ENCODE data around the gene RANBP3L.

The RANBP3L gene

GRCh38 chr5:36305571-36306326 is 4.0 kb upstream of the RANBP3L start:
- no peaks in the 10 kb centered on the region for H3K27me3 ChIP-seq (ENCODE audit: insufficient read depth, low read depth, severe bottlenecking)
- H3K36me3 ChIP-seq: no peaks in the 10 kb centered on the region
- DNase-seq: peak; percentile 44
- H3K27ac ChIP-seq: no peak overlapping the region
- no peaks in the 10 kb centered on the region for H3K9me3 ChIP-seq (ENCODE audit: severe bottlenecking)
- no peak overlapping the region for H3K4me3 ChIP-seq (ENCODE audit: low read depth, low read length)
- TF ChIP-seq, protein P1, sequence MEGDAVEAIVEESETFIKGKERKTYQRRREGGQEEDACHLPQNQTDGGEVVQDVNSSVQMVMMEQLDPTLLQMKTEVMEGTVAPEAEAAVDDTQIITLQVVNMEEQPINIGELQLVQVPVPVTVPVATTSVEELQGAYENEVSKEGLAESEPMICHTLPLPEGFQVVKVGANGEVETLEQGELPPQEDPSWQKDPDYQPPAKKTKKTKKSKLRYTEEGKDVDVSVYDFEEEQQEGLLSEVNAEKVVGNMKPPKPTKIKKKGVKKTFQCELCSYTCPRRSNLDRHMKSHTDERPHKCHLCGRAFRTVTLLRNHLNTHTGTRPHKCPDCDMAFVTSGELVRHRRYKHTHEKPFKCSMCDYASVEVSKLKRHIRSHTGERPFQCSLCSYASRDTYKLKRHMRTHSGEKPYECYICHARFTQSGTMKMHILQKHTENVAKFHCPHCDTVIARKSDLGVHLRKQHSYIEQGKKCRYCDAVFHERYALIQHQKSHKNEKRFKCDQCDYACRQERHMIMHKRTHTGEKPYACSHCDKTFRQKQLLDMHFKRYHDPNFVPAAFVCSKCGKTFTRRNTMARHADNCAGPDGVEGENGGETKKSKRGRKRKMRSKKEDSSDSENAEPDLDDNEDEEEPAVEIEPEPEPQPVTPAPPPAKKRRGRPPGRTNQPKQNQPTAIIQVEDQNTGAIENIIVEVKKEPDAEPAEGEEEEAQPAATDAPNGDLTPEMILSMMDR (IDR thresholded peaks at IDR 0.05; ENCODE audit: low read depth, low read length): peak; percentile 65

DNA sequence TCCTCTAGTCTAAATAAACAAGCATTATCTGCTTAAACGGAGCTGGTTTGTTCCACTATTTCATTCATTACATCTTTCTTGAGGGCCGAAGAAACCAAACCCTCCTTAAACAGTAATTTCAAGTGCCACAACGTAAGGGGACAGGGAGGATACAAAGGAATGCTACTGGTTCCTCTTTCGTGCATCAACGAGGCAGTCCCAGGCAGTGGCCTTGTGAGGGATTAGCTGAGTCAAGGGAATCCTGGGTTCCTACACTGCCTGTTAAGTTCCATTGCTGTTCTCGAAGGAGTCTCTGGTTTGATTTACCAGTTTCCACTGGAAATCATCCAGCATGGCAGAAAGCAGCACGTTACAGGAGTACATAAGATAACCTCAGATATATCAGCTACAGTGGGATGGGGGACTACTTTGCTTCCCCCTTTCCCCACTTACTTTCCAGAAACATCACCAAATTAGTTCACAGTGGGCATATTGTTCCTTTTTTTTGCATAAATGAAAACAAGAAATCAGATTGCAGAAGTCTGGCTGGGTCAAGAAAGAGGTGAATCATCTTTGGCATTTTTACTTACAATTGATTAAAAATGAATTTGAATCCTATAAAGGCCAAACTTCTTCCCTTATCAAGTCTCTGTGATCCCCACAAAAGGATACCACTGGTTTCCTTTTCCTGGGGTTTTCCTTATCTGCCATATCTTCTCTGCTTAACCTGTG is 2.5 kb upstream of the RANBP3L start:
- Histone ChIP-seq H3K27me3 (ENCODE audit: insufficient read depth, low read depth, severe bottlenecking) (no peaks in the 10 kb centered on the region), H3K27ac (no peak overlapping the region), H3K36me3 (no peaks in the 10 kb centered on the region), H3K4me3 (ENCODE audit: low read depth, low read length) (no peak overlapping the region), H3K9me3 (ENCODE audit: severe bottlenecking) (no peaks in the 10 kb centered on the region)
- TF ChIP-seq, protein P1 (IDR thresholded peaks at IDR 0.05; ENCODE audit: low read depth, low read length): no peak
- no peak for DNase-seq

DNA sequence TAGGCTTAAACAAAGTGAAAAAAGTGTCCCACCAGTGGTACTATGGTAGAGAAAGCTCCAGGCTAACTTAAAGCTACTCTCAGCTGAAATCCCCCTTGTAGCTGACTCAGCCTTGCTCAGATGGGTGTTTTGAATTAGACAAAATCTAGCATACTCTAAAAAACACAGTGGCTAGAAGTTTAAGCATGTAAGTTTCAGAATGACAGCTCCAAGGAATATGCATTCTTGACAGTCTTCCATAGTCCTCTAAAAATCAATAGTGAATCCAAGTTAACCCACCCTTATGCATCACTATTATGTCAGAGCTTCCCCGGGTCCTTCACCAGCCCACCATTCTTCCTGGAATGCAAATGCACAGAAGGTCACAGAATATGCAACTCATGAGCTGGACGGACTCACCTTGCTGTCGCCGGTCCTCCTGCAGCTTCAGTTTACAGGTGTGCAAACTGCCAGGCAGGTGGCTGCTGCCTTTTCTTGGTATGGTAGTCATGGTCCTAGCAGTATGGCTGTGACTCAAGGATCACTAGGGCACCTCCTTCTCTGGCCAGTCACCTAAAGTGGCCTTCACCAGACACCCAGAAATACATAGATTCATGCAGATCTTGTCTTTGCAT is 668 bp downstream of the RANBP3L start:
- H3K4me3 ChIP-seq (ENCODE audit: low read depth, low read length): no peak overlapping the region
- H3K27me3 ChIP-seq (ENCODE audit: insufficient read depth, low read depth, severe bottlenecking): no peaks in the 10 kb centered on the region
- H3K9me3 ChIP-seq (ENCODE audit: severe bottlenecking): no peaks in the 10 kb centered on the region
- DNase-seq: no peak
- TF ChIP-seq, protein P1 (IDR thresholded peaks at IDR 0.05; ENCODE audit: low read depth, low read length): no peak
- H3K27ac ChIP-seq: no peak overlapping the region
- H3K36me3 ChIP-seq: no peaks in the 10 kb centered on the region

DNA sequence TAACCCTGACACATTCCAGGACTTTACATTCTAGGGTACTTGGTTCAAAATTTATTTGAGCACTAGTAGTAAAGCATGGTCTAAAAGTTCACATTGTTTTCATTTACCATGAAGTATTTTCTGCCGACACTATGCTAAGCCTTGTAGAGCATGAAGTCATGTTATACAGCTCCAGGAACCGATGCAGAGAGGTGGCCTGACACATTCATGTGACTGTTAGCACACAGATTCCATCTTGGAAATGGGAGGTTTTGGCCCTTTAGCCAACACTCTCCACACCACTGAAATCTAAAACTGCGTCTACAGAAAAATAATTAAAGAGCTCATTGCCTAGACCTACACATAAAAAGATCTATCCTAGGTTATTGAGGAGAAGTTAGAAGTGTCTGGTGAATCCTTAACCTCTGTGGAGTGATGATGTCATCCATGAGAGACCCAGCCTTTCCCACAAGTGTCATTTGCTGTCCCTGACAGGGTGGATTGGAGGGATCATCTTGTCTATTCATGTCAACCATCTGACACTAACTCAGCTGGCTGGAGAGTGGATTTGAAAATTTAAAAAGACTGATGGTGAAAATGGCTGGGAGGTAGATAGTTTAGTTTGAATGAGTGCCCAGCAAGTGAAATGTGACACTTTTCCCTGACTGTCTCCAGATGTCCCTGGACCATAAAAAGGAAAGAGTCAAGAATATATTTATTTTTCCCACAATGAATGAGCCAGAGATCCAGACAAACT is 1.3 kb downstream of the RANBP3L start:
- Histone ChIP-seq H3K9me3 (ENCODE audit: severe bottlenecking) (no peaks in the 10 kb centered on the region), H3K27me3 (ENCODE audit: insufficient read depth, low read depth, severe bottlenecking) (no peaks in the 10 kb centered on the region), H3K36me3 (no peaks in the 10 kb centered on the region), H3K4me3 (ENCODE audit: low read depth, low read length) (no peak overlapping the region), H3K27ac (no peak overlapping the region)
- TF ChIP-seq, protein P1 (IDR thresholded peaks at IDR 0.05; ENCODE audit: low read depth, low read length): no peak
- no peak for DNase-seq

DNA sequence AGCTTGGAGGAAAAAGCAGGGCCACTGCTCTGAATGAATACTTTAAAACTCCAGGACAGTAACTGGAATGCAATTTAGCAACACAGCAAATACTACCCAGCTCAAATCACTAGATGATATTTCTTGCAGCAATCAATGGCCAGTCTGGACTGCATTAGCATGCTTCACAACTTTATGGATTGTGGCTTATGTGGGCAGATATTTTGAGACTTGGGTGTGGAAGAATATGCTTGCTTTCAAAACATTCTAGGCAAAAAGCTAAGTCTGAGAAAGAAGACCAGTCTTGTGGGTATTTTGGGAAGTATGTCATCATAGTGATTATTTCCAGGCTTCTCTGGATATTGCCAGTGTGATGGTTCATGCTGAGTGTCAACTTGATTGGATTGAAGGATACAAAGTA is 3.1 kb downstream of the RANBP3L start:
- no peaks in the 10 kb centered on the region for H3K27me3 ChIP-seq (ENCODE audit: insufficient read depth, low read depth, severe bottlenecking)
- TF ChIP-seq, protein P1 (IDR thresholded peaks at IDR 0.05; ENCODE audit: low read depth, low read length): no peak
- H3K27ac ChIP-seq: no peak overlapping the region
- no peak overlapping the region for H3K4me3 ChIP-seq (ENCODE audit: low read depth, low read length)
- no peak for DNase-seq
- no peaks in the 10 kb centered on the region for H3K36me3 ChIP-seq
- H3K9me3 ChIP-seq (ENCODE audit: severe bottlenecking): no peaks in the 10 kb centered on the region

Measured in WERI-Rb-1 (cell line).